Right hindlimb (tissue), 1 donor: ENCODE data around the gene SIGLECL1.
A peak's percentile ranks its signal among the peaks of the same experiment; 100 is the strongest.

ENCODE experiments used
- DNase-seq: peaks from one replicate; pipeline ENCODE4 v3.0.0-alpha.2; 2018

SIGLECL1 gene

GRCh38 chr19:51297406-51297805 is 46.5 kb downstream of the SIGLECL1 start:
- DNase-seq = no peak

- DNase-seq = no peak
These were observed 50.4 kb downstream of the SIGLECL1 start for GRCh38 chr19:51301266-51301665.

GRCh38 chr19:51305479-51305878 is 54.6 kb downstream of the SIGLECL1 start:
- no peak for DNase-seq

GRCh38 chr19:51311351-51312257 is 60.7 kb downstream of the SIGLECL1 start, which contains the start of gene IGLON5:
Gene IGLON5, plus strand, starts transcription at chr19:51311644. Its CDS starts 204 bp downstream, at chr19:51311848.
- peak; percentile 54 for DNase-seq

GRCh38 chr19:51316688-51317087 is 65.8 kb downstream of the SIGLECL1 start:
- DNase-seq = no peak

DNA sequence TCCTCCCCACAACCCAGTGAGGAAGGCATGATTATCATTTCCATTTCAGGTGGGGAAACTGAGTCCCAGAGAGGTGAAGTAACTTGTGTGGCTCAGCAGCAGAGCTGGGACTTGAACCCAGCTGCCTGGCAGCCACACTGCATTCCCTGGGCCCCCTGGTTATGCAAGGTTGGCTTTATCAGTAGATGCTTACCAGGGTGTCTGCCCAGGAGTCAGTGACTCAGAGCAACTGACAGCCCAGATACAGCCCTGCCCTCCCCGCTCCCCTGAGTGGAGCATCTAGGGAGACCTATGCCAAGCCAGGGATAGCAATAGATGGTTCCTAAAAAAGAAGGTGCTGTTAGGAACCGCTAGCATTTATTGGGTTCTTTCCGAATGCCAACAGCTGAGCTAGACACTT is 66.5 kb downstream of the SIGLECL1 start:
- DNase-seq = no peak

DNA sequence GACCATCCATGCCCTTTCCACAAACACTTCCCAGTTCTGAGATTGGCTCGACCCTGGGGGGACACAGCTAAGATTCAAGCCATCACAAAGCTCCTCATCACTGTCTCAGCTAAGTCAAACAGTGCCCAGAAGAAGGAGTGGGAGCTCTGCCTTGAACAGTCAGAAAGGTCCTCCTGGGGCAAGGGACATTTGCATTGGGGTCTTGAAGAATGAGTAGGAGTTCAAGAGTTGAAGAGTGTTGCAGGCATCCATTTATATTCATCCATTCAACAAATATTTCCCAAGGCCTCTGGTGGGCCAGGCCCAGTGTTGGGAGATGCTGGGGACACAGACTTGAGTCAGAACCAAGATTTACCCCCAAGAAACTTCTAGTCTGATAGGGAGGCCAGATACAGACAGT is 67.1 kb downstream of the SIGLECL1 start:
- no peak for DNase-seq
